AG04449 (cell line): ENCODE measurements around the gene IPO11.

ENCODE experiments used
- CTCF ChIA-PET: fragments of 350-600 bp; formaldehyde crosslinking; extraction: SDS; loops from one replicate; lab custom pipeline; 2021; ENCODE audit warnings: antibody characterized with exemption; lab: Yijun Ruan, JAX
- POLR2A ChIA-PET: fragments of 400-600, 350-600 bp; formaldehyde crosslinking; extraction: SDS; loops from one replicate; lab custom pipeline; 2020; ENCODE audit warnings: antibody characterized with exemption, inconsistent platforms; lab: Yijun Ruan, JAX
- DNase-seq: peaks from one replicate; pipeline ENCODE4 v3.0.0-alpha.2; 2010; ENCODE audit warnings: low read depth, low spot score
- H3K4me3 ChIP-seq: 2 replicates; pipeline ENCODE4 v1.5.1; 2011; ENCODE audit warnings: low read depth, mild to moderate bottlenecking, control low read depth, low read length
- TF ChIP-seq, protein P1 (sequence below): IDR thresholded peaks from one replicate; pipeline ENCODE4 v1.5.1; 2011; ENCODE audit warnings: mild to moderate bottlenecking, moderate library complexity, low read length, control low read depth, inconsistent platforms; ENCODE audit not compliant: insufficient read depth; ENCODE audit errors: missing control alignments

Gene IPO11

DNA sequence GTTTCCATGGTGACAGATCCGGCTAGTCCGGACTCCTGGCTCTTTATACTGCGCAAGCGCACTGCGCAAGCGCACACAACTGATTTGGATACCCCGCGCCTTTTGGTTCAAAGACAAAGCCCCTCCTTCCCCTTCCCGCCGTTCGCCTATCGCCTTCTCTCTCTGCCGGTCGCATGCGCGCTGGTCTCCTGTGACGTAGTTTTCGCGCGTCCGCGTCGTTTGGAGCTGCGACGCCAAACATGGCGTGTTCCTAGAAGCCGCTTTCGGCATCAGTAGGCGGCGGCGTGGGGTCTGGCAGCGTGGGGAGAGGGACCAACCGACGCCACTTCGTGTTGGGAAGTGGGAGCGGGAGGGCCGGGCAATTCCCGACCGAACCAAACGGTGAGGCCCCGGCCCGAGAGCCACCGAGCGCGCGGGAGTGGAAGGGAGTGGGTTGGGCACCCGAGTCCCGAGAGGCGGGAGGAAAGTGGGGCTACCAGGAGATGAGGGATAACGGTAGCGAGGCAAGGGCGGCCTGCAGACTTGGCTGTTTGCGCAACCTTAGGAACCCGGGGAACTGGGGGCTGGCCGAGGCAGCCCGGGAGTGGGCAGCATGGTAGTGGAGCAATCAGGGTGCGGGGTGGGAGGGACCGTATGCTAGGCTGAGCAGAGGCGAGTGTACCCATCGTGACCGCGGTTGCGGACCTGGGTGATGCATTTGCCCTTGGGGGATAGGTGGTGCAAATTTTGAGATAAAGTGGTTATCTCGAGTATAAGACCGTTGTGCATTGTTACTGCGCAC, at the start of gene IPO11:
TSS of gene IPO11 (plus strand) at position 215 of the 781 bp plus-strand sequence. CDS start 24,517 bp downstream, outside the sequence.
- H3K4me3 ChIP-seq = peak within 1 kb of the TSS; percentile 97
- peak; percentile 93 for DNase-seq
- ChIA-PET POLR2A (interaction anchor here (0.6 to 2.2 kb wide), 2 partner anchors 10 to 35 kb away, joined by 3 to 34 read pairs; partner anchors contain the start of gene DIMT1), CTCF (interaction anchor here (0.9 to 1.8 kb wide), 3 partner anchors 9 to 47 kb away, joined by 3 to 8 read pairs (median 4); partner anchors contain the start of gene DIMT1)
- TF ChIP-seq, protein P1, sequence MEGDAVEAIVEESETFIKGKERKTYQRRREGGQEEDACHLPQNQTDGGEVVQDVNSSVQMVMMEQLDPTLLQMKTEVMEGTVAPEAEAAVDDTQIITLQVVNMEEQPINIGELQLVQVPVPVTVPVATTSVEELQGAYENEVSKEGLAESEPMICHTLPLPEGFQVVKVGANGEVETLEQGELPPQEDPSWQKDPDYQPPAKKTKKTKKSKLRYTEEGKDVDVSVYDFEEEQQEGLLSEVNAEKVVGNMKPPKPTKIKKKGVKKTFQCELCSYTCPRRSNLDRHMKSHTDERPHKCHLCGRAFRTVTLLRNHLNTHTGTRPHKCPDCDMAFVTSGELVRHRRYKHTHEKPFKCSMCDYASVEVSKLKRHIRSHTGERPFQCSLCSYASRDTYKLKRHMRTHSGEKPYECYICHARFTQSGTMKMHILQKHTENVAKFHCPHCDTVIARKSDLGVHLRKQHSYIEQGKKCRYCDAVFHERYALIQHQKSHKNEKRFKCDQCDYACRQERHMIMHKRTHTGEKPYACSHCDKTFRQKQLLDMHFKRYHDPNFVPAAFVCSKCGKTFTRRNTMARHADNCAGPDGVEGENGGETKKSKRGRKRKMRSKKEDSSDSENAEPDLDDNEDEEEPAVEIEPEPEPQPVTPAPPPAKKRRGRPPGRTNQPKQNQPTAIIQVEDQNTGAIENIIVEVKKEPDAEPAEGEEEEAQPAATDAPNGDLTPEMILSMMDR = no peak

DNA sequence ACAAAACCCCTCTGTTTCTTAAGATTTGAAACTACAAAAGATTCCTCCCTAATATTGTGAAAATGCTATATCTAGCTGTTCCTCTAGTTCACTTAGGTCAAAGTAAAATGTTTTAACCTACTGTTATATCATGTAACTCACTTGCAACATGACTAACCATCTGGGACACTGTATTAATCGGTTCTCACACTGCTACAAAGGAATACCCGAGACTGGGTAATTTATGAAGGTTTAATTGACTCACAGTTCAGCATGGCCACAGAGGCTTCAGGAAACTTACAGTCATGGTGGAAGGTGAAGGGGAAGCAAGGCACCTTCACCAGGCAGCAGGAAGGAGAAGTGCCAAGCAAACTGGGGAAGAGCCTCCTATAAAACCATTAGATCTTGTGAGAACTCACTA, 43.5 kb upstream of the IPO11 start:
- ChIA-PET CTCF (no interaction called here), POLR2A (no interaction called here)
- no peak for DNase-seq
- no peak overlapping the region for H3K4me3 ChIP-seq
- TF ChIP-seq, protein P1 = no peak

DNA sequence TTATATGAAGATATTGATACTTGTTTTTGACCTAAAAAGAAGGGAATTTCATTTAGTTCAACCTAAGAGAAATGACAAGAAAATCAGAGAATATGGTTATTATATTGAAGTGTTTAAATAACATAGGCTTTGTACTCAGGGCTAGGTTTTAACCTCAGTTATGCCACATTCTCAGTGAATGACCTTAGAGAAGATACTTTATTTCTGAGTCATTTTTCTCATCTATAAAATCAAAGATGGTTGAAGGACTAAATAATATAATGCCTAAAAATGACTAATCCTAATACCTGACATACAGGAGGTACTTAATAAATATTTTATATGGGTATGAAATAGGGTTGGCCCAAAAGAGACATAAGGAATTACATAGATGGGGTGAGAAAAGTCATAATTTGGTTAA, 41.2 kb upstream of the IPO11 start:
- CTCF ChIA-PET = no interaction called here
- no peak for DNase-seq
- POLR2A ChIA-PET = no interaction called here
- no peak overlapping the region for H3K4me3 ChIP-seq
- TF ChIP-seq, protein P1 = no peak

DNA sequence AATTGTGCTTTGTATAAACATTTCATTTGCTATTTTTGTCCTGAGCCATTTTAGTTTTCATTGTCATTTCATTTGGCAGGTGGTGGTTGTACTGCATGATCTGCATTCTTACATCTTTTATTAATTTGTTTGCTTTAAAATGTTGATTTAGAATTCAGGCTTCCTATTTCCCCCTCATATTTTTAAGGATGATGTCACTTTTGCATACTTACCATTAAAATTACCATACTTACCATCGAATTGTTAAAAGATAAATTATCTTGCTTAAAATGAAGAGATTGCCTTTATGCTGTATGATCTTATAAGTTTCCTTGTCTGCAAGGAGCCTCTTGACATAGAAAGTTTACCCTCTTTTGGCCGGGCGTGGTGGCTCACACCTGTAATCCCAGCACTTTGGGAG, 40.0 kb upstream of the IPO11 start:
- TF ChIP-seq, protein P1 = no peak
- CTCF ChIA-PET = no interaction called here

DNA sequence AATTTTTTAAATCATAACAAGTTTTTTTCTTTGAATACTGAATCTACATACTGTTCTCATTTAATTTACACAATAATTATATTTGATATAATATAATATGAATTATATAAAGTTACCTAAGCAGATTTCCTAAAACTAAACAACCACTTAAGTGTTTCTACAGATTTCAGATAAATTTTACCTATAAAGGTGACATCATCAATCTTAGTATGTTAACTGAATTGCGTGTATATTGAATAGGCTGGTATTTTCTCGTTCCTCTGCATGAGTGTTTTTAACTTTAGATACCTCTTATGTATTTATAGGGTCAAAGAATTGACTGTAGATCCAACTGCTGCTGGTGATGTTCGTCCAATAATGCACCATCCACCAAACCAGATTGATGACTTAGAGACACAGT, 39.2 kb upstream of the IPO11 start:
- POLR2A ChIA-PET = no interaction called here
- CTCF ChIA-PET = no interaction called here
- DNase-seq = no peak
- TF ChIP-seq, protein P1 = no peak
- H3K4me3 ChIP-seq = no peak overlapping the region

More for the DNA sequence above, 40.0 kb upstream of the IPO11 start:
- no peak for DNase-seq
- no peak overlapping the region for H3K4me3 ChIP-seq
- POLR2A ChIA-PET = no interaction called here

DNA sequence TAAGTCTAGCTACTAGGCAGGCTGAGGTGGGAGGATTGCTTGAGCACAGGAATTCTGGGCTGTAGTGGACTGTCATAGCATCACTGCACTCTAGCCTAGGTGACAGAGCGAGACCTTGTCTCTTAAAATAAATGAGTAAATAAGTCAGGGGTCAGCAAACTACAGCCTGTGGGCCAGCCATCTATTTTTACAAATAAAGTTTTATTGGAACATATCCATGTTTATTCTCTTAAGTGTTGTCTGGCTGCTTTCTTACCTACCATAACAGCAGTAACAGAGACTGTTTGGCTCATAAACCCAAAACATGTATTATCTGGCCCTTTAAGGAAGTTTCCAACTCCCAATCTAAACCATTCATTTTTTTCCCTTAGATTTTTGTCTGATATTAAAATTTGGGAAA, 38.5 kb upstream of the IPO11 start:
- no peak for DNase-seq
- TF ChIP-seq, protein P1 = no peak
- ChIA-PET CTCF (interaction anchor here (1.3 kb wide), 1 partner anchor 18 kb away, joined by 3 read pairs; no protein-coding TSS in a partner anchor), POLR2A (no interaction called here)
- H3K4me3 ChIP-seq = no peak overlapping the region
